ENCODE measurements around the gene APP.

- TF ChIP-seq CTCF (IDR thresholded peaks at IDR 0.05; ENCODE audit: low read length) (no peak), EZH2phosphoT487 (IDR thresholded peaks at IDR 0.05; ENCODE audit: low read length) (no peak), EZH2 (optimal IDR thresholded peaks at IDR 0.05; ENCODE audit: low read depth, low read length) (no peak)
Measured at GRCh38 chr21:26168371-26168770, 2.2 kb downstream of the APP start.
